Measurements from ENCODE around the gene ZBTB7B.

The ZBTB7B gene

GRCh38 chr1:155010211-155010918, 7.8 kb downstream of the ZBTB7B start:
- no peak for TF ChIP-seq CTCF (IDR thresholded peaks at IDR 0.05; ENCODE audit: insufficient read depth, low read depth, low read length, missing control alignments)
- DNase-seq (ENCODE audit: low read depth): no peak
- peak overlapping the region; percentile 64 for H3K4me3 ChIP-seq (ENCODE audit: low read length)

GRCh38 chr1:155011004-155011416, 8.4 kb downstream of the ZBTB7B start:
- H3K4me3 ChIP-seq (ENCODE audit: low read length): peak overlapping the region; percentile 21
- TF ChIP-seq CTCF (IDR thresholded peaks at IDR 0.05; ENCODE audit: insufficient read depth, low read depth, low read length, missing control alignments): no peak
- no peak for DNase-seq (ENCODE audit: low read depth)

- TF ChIP-seq CTCF (IDR thresholded peaks at IDR 0.05; ENCODE audit: insufficient read depth, low read depth, low read length, missing control alignments): no peak
- DNase-seq (ENCODE audit: low read depth): peak; percentile 35
- H3K4me3 ChIP-seq (ENCODE audit: low read length): peak overlapping the region; percentile 21
Observed at GRCh38 chr1:155011437-155012025, 8.9 kb downstream of the ZBTB7B start.

GRCh38 chr1:155012026-155012546, 9.5 kb downstream of the ZBTB7B start:
- no peak for TF ChIP-seq CTCF (IDR thresholded peaks at IDR 0.05; ENCODE audit: insufficient read depth, low read depth, low read length, missing control alignments)
- peak; percentile 78 for DNase-seq (ENCODE audit: low read depth)
- H3K4me3 ChIP-seq (ENCODE audit: low read length): peak overlapping the region; percentile 21

GRCh38 chr1:155012776-155013602, 10.4 kb downstream of the ZBTB7B start:
- no peak for TF ChIP-seq CTCF (IDR thresholded peaks at IDR 0.05; ENCODE audit: insufficient read depth, low read depth, low read length, missing control alignments)
- no peak overlapping the region for H3K4me3 ChIP-seq (ENCODE audit: low read length)
- no peak for DNase-seq (ENCODE audit: low read depth)

- no peak for DNase-seq (ENCODE audit: low read depth)
- H3K4me3 ChIP-seq (ENCODE audit: low read length): no peak overlapping the region
- no peak for TF ChIP-seq CTCF (IDR thresholded peaks at IDR 0.05; ENCODE audit: insufficient read depth, low read depth, low read length, missing control alignments)
Observed at GRCh38 chr1:155013632-155014031, 11.0 kb downstream of the ZBTB7B start.
